HepG2 (cell line): ENCODE measurements around the gene NRP1. TPM values are rescaled to one million over a fixed set of nuclear protein-coding genes. Genes with fewer than 3 reads are reported as not detected.

Source experiments
- CEBPB ChIP-seq: IDR thresholded peaks from 2 replicates; pipeline ENCODE4 v1.6.1; 2011; ENCODE audit warnings: low read depth, low read length, improper control_type of control experiment, borderline replicate concordance
- CEBPG ChIP-seq: IDR thresholded peaks from 2 replicates; pipeline ENCODE4 v1.6.1; 2016
- FOXO1 ChIP-seq: sonication (generic); formaldehyde crosslinking; IDR thresholded peaks from 2 replicates; pipeline ENCODE4 v1.4.0; 2020; ENCODE audit warnings: missing genetic modification reagents
- GATA4 ChIP-seq: sonication (generic); IDR thresholded peaks from 2 replicates; pipeline ENCODE4 v1.6.1; 2016; ENCODE audit warnings: antibody characterized with exemption, low read depth, borderline replicate concordance
- HOXA9 ChIP-seq: sonication (generic); formaldehyde crosslinking; IDR thresholded peaks from 2 replicates; pipeline ENCODE4 v1.8.1; 2022; ENCODE audit warnings: missing genetic modification reagents, mild to moderate bottlenecking, moderate library complexity, borderline replicate concordance
- NFAT5 ChIP-seq: sonication (generic); formaldehyde crosslinking; IDR thresholded peaks from 2 replicates; pipeline ENCODE4 v1.4.0; 2020; ENCODE audit warnings: missing genetic modification reagents
- RBAK ChIP-seq: sonication (generic); formaldehyde crosslinking; IDR thresholded peaks from 2 replicates; pipeline ENCODE4 v1.5.1; 2020; ENCODE audit warnings: mild to moderate bottlenecking, missing genetic modification reagents
- SOX13 ChIP-seq, 3 experiments: fragments of 450-650 bp in 1 of 3; sonication (generic) in 1 of 3; formaldehyde crosslinking in 1 of 3; IDR thresholded peaks in 2 of 3; conservative IDR thresholded peaks in 1 of 3; 2 replicates each; pipeline versions ENCODE4 v1.5.0 to v1.6.1; 2016 to 2020; ENCODE audit warnings: antibody characterized with exemption in 1 of 3, mild to moderate bottlenecking in 1 of 3, missing compliant biosample characterization in 1 of 3, missing genetic modification reagents in 1 of 3, moderate library complexity in 1 of 3
- SP2 ChIP-seq: sonication (generic); formaldehyde crosslinking; IDR thresholded peaks from 2 replicates; pipeline ENCODE4 v1.5.1; 2020; ENCODE audit warnings: mild to moderate bottlenecking, missing genetic modification reagents
- TBP ChIP-seq: sonication (generic); formaldehyde crosslinking; IDR thresholded peaks from 2 replicates; pipeline ENCODE4 v1.5.0; 2020; ENCODE audit warnings: missing genetic modification reagents
- TGIF2 ChIP-seq: IDR thresholded peaks from 2 replicates; pipeline ENCODE4 v1.6.1; 2016; ENCODE audit warnings: control low read depth, missing compliant biosample characterization
- THAP11 ChIP-seq: IDR thresholded peaks from 2 replicates; pipeline ENCODE4 v1.6.1; 2016; ENCODE audit warnings: missing biosample characterization, missing genetic modification reagents
- THAP8 ChIP-seq: sonication (generic); formaldehyde crosslinking; IDR thresholded peaks from 2 replicates; pipeline ENCODE4 v1.5.1; 2020; ENCODE audit warnings: missing genetic modification reagents, mild to moderate bottlenecking, borderline replicate concordance
- ZBTB38 ChIP-seq: sonication (generic); formaldehyde crosslinking; IDR thresholded peaks from 2 replicates; pipeline ENCODE4 v1.5.1; 2020; ENCODE audit warnings: mild to moderate bottlenecking, missing genetic modification reagents
- ZC3H13 ChIP-seq: sonication (generic); formaldehyde crosslinking; IDR thresholded peaks from 2 replicates; pipeline ENCODE4 v1.8.1; 2023; ENCODE audit warnings: mild to moderate bottlenecking, missing genetic modification reagents, moderate library complexity
- ZNF10 ChIP-seq: sonication (generic); formaldehyde crosslinking; IDR thresholded peaks from 2 replicates; pipeline ENCODE4 v1.4.0; 2020; ENCODE audit warnings: mild to moderate bottlenecking, low read depth, missing genetic modification reagents, borderline replicate concordance
- ZNF101 ChIP-seq: sonication (generic); formaldehyde crosslinking; IDR thresholded peaks from 2 replicates; pipeline ENCODE4 v1.4.0; 2020; ENCODE audit warnings: mild to moderate bottlenecking, low read depth, missing genetic modification reagents, borderline replicate concordance
- ZNF468 ChIP-seq: sonication (generic); formaldehyde crosslinking; IDR thresholded peaks from 2 replicates; pipeline ENCODE4 v1.8.0; 2022; ENCODE audit warnings: mild to moderate bottlenecking, moderate library complexity, missing genetic modification reagents
- ZNF782 ChIP-seq: sonication (generic); formaldehyde crosslinking; IDR thresholded peaks from 2 replicates; pipeline ENCODE4 v1.4.0; 2020; ENCODE audit warnings: missing genetic modification reagents, mild to moderate bottlenecking, borderline replicate concordance
- ZNF788 ChIP-seq: sonication (generic); formaldehyde crosslinking; IDR thresholded peaks from 2 replicates; pipeline ENCODE4 v1.5.0; 2020; ENCODE audit warnings: mild to moderate bottlenecking, missing genetic modification reagents, borderline replicate concordance
- ZSCAN9 ChIP-seq: IDR thresholded peaks from 2 replicates; pipeline ENCODE4 v1.6.1; 2016; ENCODE audit warnings: borderline replicate concordance
- ZZZ3 ChIP-seq: sonication (generic); formaldehyde crosslinking; IDR thresholded peaks from 2 replicates; pipeline ENCODE4 v1.4.0; 2020; ENCODE audit warnings: missing genetic modification reagents, mild to moderate bottlenecking, borderline replicate concordance
- polyA plus RNA-seq, 8 experiments: library from polyadenylated mRNA; depleted of rRNA in 3 of 8; stranded (reverse) in 7 of 8; unstranded in 1 of 8; fragments of >200 nt; fragmentation: Illumina TruSeq in 4 of 8; extraction: Trizol in 4 of 8; gene quantifications; 2 replicates each; pipeline versions ENCODE4 v1.2.1 to v1.2.3, GENCODE V29; 2011 to 2016; ENCODE audit warnings: low read depth in 4 of 8, missing spikeins in 1 of 8, mixed read lengths in 1 of 8; ENCODE audit not compliant: insufficient read depth in 1 of 8
- total RNA-seq, 5 experiments: library from RNA; depleted of rRNA; stranded (reverse); fragments of >200 nt; fragmentation: Illumina TruSeq; extraction: Trizol; gene quantifications; 2 replicates each; pipeline ENCODE4 v1.2.3, GENCODE V29; 2016; ENCODE audit warnings: low read depth in 1 of 5
- TF ChIP-seq, protein P1 (sequence below): sonication (generic); formaldehyde crosslinking; IDR thresholded peaks from 2 replicates; pipeline ENCODE4 v1.8.0; 2022; ENCODE audit warnings: missing genetic modification reagents, mild to moderate bottlenecking, borderline replicate concordance
- TF ChIP-seq, protein P2 (sequence below): sonication (generic); formaldehyde crosslinking; conservative IDR thresholded peaks from 2 replicates; pipeline ENCODE4 v1.4.0; 2020; ENCODE audit warnings: missing genetic modification reagents

NRP1 gene
- total and polyA plus RNA-seq, 2 of the 13 experiments (the other 11 are each of a cell fraction or from before 2014, with no cell fraction given): 5.3 to 5.8 TPM

DNA sequence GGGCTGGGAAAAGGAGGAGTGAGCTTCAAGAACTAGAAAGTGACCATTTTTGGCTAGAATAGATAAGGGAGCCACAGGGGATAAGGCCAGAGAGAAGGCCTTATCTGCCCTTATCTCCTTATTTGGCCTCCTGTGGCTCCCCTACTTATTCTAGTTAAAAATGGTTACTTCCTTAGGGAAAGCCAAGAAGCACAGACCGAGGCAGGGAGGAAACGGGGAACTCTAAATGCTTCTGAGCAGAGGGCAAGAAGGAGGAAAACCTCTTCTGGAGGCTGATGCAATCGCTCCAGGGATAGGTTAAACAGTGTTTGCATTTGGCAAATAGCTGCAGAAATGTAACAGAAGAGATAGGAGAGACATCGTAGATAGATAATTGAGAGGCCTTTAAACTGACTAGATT, 18.6 kb downstream of the NRP1 start (continued):
- TF ChIP-seq, protein P1, sequence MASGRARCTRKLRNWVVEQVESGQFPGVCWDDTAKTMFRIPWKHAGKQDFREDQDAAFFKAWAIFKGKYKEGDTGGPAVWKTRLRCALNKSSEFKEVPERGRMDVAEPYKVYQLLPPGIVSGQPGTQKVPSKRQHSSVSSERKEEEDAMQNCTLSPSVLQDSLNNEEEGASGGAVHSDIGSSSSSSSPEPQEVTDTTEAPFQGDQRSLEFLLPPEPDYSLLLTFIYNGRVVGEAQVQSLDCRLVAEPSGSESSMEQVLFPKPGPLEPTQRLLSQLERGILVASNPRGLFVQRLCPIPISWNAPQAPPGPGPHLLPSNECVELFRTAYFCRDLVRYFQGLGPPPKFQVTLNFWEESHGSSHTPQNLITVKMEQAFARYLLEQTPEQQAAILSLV: no peak
- TF ChIP-seq SP2: no peak
- no peak for TF ChIP-seq NFAT5
- TF ChIP-seq HOXA9 (CRISPR knock-in tag): no peak
- no peak for TF ChIP-seq ZNF101 (CRISPR knock-in tag)
- no peak for TF ChIP-seq GATA4
- TF ChIP-seq FOXO1: no peak
- TF ChIP-seq RBAK (CRISPR knock-in tag): no peak
- no peak for TF ChIP-seq THAP11 (CRISPR knock-in tag)
- no peak for TF ChIP-seq ZNF782
- TF ChIP-seq SOX13 (IDR thresholded peaks at IDR 0.05): no peak
- 0 out of 4 replicates have a peak, but pooled peaks of 1 of the 2 experiments have one; percentile 5 for TF ChIP-seq SOX13 (CRISPR knock-in tag; conservative IDR thresholded peaks at IDR 0.05 in 1 of 2, IDR thresholded peaks at IDR 0.05 in 1 of 2)
- TF ChIP-seq ZBTB38: no peak
- no peak for TF ChIP-seq THAP8 (CRISPR knock-in tag)
- TF ChIP-seq, protein P2, sequence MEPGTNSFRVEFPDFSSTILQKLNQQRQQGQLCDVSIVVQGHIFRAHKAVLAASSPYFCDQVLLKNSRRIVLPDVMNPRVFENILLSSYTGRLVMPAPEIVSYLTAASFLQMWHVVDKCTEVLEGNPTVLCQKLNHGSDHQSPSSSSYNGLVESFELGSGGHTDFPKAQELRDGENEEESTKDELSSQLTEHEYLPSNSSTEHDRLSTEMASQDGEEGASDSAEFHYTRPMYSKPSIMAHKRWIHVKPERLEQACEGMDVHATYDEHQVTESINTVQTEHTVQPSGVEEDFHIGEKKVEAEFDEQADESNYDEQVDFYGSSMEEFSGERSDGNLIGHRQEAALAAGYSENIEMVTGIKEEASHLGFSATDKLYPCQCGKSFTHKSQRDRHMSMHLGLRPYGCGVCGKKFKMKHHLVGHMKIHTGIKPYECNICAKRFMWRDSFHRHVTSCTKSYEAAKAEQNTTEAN (CRISPR knock-in tag): no peak
- TF ChIP-seq ZNF788: no peak
- no peak for TF ChIP-seq TBP (CRISPR knock-in tag)
- no peak for TF ChIP-seq ZZZ3 (CRISPR knock-in tag)
- TF ChIP-seq ZC3H13: no peak
- TF ChIP-seq CEBPB: peak; percentile 73; the same call in 1 of the 2 replicates
- TF ChIP-seq CEBPG (CRISPR knock-in tag): peak; percentile 94
- no peak for TF ChIP-seq ZNF10 (CRISPR knock-in tag)
- no peak for TF ChIP-seq ZSCAN9
- no peak for TF ChIP-seq ZNF468 (CRISPR knock-in tag)
- TF ChIP-seq TGIF2 (CRISPR knock-in tag): no peak
